ENCODE data around the gene PRKCE. TPM values are rescaled to one million over a fixed set of nuclear protein-coding genes. Genes with fewer than 3 reads are reported as not detected.

The PRKCE gene
- polyA plus RNA-seq, 3 donors = 1.3 to 7.7 (median 2.3) TPM

DNA sequence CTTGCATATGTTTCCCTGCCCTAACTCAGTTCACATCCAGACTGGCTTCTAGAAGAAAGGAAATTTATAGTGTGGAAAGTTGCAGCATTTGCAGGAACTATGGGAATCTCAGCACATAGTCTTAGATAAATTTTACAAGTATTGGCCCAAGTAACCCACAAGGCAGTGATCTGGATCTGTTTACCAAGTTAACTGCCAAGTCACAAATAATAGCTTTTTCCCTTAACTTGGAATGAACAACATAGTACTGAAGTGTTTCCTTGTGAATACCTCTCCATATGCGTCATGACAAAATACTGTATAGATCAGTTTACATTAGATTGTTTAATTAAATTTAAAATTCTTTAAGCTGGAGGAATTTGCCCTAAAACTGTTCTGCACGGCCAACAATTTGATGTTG, 390.0 kb downstream of the PRKCE start:
- no peak overlapping the region for H3K4me3 Mint-ChIP-seq
- no peak overlapping the region for H3K4me2 ChIP-seq (replicated peaks; ENCODE audit: extremely low read depth, low read length, poor library complexity, severe bottlenecking)
- DNase-seq = no peak
- peaks cover 0 to 1% (median 1%) of the 10 kb centered on the region in 3 donors for H3K27me3 Mint-ChIP-seq (ENCODE audit: low read depth in 3 of 3)
- no peaks in the 10 kb centered on the region for H3K27me3 ChIP-seq (ENCODE audit: control insufficient read depth in 2 of 2, insufficient read depth in 2 of 2, low read length in 2 of 2)
- H3K36me3 Mint-ChIP-seq = peaks cover 8 to 13% of the 10 kb centered on the region in 2 donors
- no peak overlapping the region for H3K9ac ChIP-seq (ENCODE audit: insufficient read depth, low read length, poor library complexity, severe bottlenecking)
- no peak overlapping the region for H3K27ac ChIP-seq (ENCODE audit: low read depth in 1 of 2, low read length in 2 of 2)
- intact Hi-C loops (cut with micrococcal nuclease) = no loop called here
- no peaks in the 10 kb centered on the region for H3K9me3 ChIP-seq (replicated peaks in 1 of 2; ENCODE audit: control insufficient read depth in 1 of 2, insufficient read depth in 1 of 2, low read length in 2 of 2)
- H3K4me1 Mint-ChIP-seq = no peaks in the 10 kb centered on the region
- no peak for TF ChIP-seq CTCF (IDR thresholded peaks at IDR 0.05)
- no peak overlapping the region for H3K4me3 ChIP-seq (replicated peaks in 1 of 3; ENCODE audit: low read depth in 2 of 3, low read length in 3 of 3)
- H3K4me1 ChIP-seq (ENCODE audit: control insufficient read depth in 1 of 2, insufficient read depth in 2 of 2, low read length in 2 of 2) = no peaks in the 10 kb centered on the region
- no peak overlapping the region for H3K27ac Mint-ChIP-seq
- H3K36me3 ChIP-seq (replicated peaks in 1 of 2; ENCODE audit: control insufficient read depth in 1 of 2, insufficient read depth in 2 of 2, low read length in 2 of 2) = no peaks in the 10 kb centered on the region
- WGBS (ENCODE audit: insufficient coverage) = no CpG with 5 or more reads among the region's 2 CpGs
- H4K20me1 ChIP-seq (ENCODE audit: insufficient read depth, low read length) = no peaks in the 10 kb centered on the region
- no peaks in the 10 kb centered on the region for H3K9me3 Mint-ChIP-seq
- H2AFZ ChIP-seq (ENCODE audit: insufficient read depth, low read depth, low read length, poor library complexity, severe bottlenecking) = no peak overlapping the region
- H3K79me2 ChIP-seq (ENCODE audit: insufficient read depth, low read length) = no peaks in the 10 kb centered on the region

GRCh38 chr2:46042207-46042637, 390.7 kb downstream of the PRKCE start:
- Histone ChIP-seq H3K36me3 (replicated peaks in 1 of 2; ENCODE audit: control insufficient read depth in 1 of 2, insufficient read depth in 2 of 2, low read length in 2 of 2) (no peaks in the 10 kb centered on the region), H3K4me2 (replicated peaks; ENCODE audit: extremely low read depth, low read length, poor library complexity, severe bottlenecking) (no peak overlapping the region), H3K4me1 (ENCODE audit: control insufficient read depth in 1 of 2, insufficient read depth in 2 of 2, low read length in 2 of 2) (no peaks in the 10 kb centered on the region), H2AFZ (ENCODE audit: insufficient read depth, low read depth, low read length, poor library complexity, severe bottlenecking) (no peak overlapping the region), H4K20me1 (ENCODE audit: insufficient read depth, low read length) (no peaks in the 10 kb centered on the region), H3K27me3 (ENCODE audit: control insufficient read depth in 2 of 2, insufficient read depth in 2 of 2, low read length in 2 of 2) (no peaks in the 10 kb centered on the region), H3K79me2 (ENCODE audit: insufficient read depth, low read length) (no peaks in the 10 kb centered on the region), H3K4me3 (replicated peaks in 1 of 3; ENCODE audit: low read depth in 2 of 3, low read length in 3 of 3) (no peak overlapping the region), H3K27ac (ENCODE audit: low read depth in 1 of 2, low read length in 2 of 2) (no peak overlapping the region), H3K9ac (ENCODE audit: insufficient read depth, low read length, poor library complexity, severe bottlenecking) (no peak overlapping the region), H3K9me3 (replicated peaks in 1 of 2; ENCODE audit: control insufficient read depth in 1 of 2, insufficient read depth in 1 of 2, low read length in 2 of 2) (no peaks in the 10 kb centered on the region)
- H3K9me3 Mint-ChIP-seq = no peaks in the 10 kb centered on the region
- H3K27ac Mint-ChIP-seq = no peak overlapping the region
- intact Hi-C loops (cut with micrococcal nuclease) = no loop called here
- H3K4me1 Mint-ChIP-seq = no peaks in the 10 kb centered on the region
- 100% methylated on average over 2 of the region's 4 CpGs for WGBS (ENCODE audit: insufficient coverage)
- no peak for TF ChIP-seq CTCF (IDR thresholded peaks at IDR 0.05)
- no peak overlapping the region for H3K4me3 Mint-ChIP-seq
- peaks cover 0 to 1% (median 0%) of the 10 kb centered on the region in 3 donors for H3K27me3 Mint-ChIP-seq (ENCODE audit: low read depth in 3 of 3)
- peaks cover 9 to 14% of the 10 kb centered on the region in 2 donors for H3K36me3 Mint-ChIP-seq
- DNase-seq = no peak
